Measurements from ENCODE around the gene STRN3.
"Not testable (repeated sequence)": the region's sequence is repeated elsewhere in the genome, so short reads cannot be mapped to it uniquely, and the experiment has no call there.

STRN3 gene

DNA sequence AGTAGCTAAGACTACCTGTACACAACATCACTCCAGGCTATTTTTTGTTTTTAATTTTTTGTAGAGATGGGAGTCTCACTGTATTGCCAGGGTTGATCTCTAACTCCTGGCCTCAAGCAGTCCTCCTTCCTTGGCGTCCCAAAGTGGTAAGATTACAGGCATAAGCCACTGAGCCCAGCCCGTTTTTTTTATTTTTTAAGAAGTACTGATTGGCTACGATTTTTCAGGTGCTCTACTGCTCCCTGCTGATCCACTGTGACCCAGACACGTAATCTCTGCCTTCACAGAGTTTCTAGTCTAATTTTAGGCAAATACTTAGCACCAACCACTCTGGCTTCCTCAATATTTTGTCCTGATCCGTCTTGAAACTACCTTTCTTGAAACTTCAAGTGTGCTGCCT, 4.3 kb upstream of the STRN3 start:
- DNase-seq = no peak

DNA sequence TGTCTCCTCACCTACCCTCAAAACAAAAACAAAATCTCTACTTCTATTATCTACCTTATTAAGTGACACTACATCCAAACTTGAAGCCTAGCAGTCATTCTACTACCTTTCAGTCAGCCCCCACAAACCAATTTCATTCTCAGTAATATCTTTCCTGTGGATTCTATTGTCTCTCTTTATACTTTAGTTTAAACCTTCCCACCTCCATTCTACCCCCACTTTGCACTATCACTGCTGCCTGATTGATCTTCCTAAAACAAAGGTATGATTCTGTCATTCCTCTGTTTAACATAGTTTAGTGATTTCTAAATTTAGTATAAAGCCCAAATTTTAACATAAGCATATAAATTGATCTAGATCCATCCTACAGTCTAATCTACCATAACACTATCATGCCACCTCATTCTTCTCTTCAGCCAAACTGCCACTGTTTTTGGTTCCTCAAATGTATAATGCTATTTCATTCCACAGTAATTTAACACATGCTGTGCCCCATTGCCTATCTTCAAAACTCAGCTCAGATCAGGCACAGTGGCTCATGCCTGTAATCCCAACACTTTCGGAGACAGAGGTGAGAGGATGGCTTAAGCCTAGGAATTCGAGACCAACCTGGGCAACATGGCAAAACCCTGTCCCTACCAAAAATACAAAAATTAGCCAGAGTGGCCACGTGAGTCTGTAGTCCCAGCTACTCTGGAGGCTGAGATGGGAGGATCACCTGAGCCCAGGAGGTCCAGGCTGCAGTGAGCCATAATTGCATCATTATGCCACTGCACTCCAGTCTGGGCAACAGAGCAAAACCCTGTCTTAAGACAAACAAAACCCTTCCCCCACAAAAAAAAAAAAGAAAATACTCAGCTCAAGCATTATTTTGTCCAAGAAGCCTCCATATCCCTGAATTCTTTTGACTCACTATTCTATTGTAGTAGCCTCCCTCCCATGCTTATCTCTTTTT, 3.1 kb upstream of the STRN3 start:
- no peak for DNase-seq

DNA sequence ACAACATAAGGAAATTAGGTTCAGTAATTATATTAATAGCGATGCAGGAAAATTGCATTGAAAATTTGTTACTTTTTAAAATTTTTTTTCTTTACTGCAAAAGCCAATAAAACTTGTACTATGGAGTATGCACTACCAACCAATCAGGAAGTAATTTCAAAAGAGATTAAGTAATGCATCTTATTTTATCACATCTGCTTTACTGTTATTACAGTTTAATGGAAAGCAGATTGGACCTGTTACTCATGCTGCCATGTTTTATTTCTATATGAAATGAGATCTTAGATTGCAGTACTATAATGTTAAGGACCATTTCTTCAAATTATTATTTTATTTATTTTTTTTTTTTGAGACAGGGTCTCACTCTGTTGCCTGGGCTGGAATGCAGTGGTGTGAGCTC, 1.7 kb upstream of the STRN3 start:
- DNase-seq = no peak

- peak; percentile 84 for DNase-seq
Observed at GRCh38 chr14:31026450-31027235, 464 bp upstream of the STRN3 start.

DNA sequence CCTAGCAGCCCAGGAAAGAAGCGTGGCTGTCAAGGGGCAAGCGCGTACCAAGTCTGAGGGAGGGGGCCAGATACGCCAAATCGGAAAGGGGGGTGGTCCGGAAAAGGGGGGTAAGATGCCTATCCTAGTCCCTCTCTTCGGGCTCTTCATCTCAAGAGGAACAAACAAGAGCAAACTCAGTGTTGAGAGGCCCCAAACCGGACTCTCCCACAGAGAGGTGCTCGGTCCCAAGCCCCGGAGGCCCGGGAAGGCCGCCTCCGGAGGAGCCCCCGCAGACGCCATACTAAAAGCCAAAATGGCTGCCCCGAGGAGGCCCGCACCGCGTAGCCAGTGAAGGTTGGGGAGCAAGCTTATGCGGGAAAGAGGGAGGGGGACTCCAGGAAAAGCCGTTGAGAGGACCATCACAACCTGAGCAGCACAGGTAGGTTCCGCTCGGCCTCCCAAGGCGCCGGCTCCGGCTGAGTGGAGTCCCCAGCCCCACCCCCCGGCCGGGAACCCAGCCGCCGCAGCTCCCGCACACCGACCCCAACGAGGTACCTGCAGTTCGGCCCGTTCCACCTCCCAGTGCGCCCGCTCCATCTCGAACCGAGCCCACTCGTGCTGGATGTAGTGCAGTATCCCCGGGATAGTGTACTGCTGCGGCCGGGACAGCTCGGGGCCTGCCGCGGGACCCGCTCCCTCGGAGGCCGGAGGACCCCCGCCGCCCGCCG, 657 bp downstream of the STRN3 start, which contains the start of gene AP4S1:
Gene AP4S1 (plus strand): TSS at position 283 of the 710 bp plus-strand sequence. CDS start 40,548 bp downstream, outside the sequence.
- no peak for DNase-seq

GRCh38 chr14:31024577-31025366, 1.4 kb downstream of the STRN3 start:
- DNase-seq = no peak

DNA sequence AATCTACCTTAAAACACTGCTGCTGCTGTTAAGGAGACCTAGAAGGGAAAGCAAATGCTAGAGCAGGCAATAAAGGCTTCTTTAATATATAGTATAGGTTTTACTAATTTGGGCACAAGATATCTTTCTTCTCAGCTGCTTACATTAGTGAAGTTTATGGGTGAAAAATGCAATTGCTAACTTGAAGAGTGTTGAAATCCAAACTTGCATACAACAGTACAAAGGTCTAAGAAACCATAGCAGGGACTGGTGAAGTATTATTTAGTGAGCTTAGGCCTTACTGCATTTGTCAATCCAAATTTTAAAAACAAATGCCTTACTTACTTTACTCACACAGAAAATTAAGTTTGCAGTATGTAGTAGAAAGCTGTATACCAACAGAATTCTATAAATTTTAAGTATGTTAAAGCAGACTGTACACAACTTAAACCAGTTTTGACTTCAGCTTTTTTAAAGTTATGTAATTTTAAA, 2.1 kb downstream of the STRN3 start:
- DNase-seq = no peak

GRCh38 chr14:31022386-31022785, 3.8 kb downstream of the STRN3 start:
- no peak for DNase-seq

GRCh38 chr14:31021576-31021949, 4.6 kb downstream of the STRN3 start:
- no peak for DNase-seq

DNA sequence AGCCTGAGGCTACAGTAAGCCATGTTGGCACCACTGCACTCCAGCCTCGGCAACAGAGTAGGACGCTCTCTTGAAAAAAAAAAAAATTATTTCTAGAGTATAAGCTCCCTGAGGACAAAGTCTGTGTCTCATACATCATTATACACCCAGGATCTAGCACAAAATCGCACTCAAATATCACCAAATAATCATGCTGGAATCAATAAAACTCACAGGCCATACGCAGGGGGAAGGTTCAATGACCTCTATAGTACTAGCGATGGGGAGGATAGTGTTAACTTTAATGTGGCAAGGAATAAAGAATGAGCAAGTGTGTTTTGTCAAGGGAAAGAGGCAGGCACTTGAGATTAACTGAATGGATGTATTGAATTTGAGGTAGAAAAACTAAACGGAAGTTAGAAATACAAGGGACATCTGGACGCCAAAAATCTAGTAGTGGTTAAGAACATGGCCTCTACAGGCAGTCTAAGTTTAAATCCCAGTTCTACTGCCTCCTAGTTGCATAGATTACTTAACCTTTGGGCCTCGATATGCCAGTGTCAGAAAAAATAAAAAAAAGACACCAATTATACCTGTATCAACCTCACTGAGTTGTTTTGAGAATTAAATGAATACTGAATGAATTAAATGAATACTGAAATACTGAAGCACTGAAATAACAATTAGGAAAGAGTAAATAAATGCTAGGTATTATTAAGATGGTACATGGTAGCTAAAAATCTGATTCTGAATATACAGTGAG, 5.2 kb downstream of the STRN3 start:
- no peak for DNase-seq

DNA sequence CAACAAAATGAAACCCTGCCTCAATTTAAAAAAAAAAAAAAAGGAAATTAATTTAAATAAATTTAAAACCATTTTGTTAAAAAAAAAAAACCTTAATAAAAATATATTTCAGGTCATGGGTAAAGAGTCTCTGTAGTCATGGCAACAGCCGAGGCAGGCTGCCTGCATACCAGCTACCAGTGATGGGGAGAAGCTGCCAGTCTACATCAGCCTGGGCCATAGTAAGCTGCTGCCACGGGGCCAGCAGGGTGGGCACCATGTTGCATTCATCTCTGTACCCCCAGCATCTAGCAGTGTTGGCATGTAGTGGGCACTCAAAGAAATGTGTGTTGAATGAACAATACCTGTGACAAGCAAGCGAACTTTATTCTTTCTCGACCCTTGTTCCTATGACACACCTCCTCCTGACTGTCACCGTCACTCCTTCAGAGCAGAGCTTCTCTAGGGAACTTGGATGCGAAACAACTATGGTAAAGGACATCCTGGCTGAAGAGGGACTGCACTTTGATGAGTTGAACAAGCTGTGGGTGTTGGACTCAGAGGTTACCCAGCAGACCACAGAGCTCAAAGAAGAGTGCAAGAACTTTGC, 8.0 kb downstream of the STRN3 start:
- no peak for DNase-seq

GRCh38 chr14:31013841-31014240, 12.3 kb downstream of the STRN3 start:
- DNase-seq = no peak

- no peak for DNase-seq
Observed at GRCh38 chr14:31010935-31011334, 15.2 kb downstream of the STRN3 start.

DNA sequence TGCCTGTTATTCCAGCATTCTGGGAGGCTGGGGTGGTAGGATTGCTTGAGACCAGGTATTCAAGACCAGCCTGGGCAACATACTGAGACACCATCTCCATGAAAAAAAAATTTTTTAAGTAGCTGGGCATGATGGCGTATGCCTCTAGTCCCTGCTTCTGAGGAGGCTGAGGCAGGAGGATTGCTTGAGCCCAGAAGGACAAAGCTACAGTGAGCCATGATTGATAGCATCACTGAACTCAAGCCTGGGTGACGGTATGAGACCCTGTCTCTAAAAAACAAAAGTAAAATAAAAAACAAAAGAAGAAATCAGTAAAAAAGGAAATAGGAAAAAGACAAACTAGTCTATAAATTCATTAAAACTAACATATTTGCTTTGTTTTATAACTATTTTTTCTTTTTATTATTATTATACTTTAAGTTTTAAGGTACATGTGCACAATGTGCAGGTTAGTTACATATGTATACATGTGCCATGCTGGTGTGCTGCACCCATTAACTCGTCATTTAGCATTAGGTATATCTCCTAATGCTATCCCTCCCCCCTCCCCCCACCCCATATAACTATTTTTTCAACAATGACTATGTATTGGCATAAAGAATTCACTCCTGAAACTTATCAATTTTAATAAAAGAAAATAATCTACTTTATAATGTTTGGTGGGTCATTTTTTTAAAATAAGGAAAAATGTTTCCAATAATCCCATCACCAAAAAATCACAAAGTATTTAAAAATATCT, 16.2 kb downstream of the STRN3 start:
- DNase-seq = no peak

DNA sequence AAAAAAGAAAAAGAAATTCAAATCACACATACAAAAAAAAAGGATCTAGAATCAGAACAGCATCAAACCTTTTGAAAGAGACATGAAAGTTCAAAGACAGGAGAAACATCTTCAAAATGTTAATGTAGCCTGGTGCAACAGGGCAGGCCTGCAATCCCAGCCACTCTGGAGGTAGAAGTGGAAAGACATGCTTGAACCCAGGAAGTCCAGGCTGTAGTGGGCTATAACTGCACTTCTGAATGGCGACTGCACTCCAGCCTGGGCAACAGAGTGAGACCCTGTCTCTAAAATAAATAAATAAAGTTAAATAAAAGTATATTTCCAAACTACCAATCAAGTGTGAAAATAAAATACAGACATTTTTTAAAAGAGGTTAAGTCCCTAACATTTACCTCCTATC, 19.5 kb downstream of the STRN3 start:
- DNase-seq = no peak

- not testable (repeated sequence) for DNase-seq
Observed at GRCh38 chr14:31004007-31004406, 22.2 kb downstream of the STRN3 start.

DNA sequence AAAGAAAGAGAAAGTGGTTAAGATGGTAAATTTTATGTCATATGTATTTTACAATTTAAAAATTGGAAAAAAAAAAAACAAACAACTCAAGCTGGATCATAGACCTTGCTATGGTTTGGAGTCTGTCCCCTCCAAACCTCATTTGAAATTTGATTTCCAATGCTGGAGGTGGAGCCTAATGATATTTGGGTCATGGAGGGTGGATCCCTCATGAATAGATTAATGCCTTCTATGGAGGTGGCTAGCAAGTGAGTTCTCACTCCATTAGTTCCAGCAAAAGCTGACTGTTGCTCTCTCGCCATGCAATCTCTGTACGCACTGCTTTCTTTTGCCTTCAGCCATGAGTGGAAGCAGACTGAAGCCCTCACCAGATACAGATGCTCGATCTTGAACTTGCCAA, 22.9 kb downstream of the STRN3 start:
- no peak for DNase-seq

DNA sequence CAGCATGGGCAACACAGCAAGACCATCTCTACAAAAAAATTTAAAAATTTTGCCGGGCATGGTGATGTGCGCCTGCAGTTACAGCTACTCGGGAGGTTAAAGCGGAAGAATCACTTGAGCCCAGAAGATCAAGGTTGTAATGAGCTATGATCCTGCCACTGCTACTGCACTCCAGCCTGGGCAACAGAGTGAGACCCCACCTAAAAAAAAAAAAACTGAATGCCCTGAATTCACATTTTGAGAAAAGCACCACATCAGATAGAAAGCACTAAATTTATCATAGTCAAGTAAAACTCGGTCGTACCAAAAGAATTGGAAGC, 24.9 kb downstream of the STRN3 start:
- DNase-seq = no peak

GRCh38 chr14:31000629-31001338, 25.4 kb downstream of the STRN3 start:
- DNase-seq = no peak
